ENCODE data around the gene ACOT7.

- no peak for TF ChIP-seq POLR2AphosphoS5 (IDR thresholded peaks at IDR 0.05; ENCODE audit: low read depth, low read length)
- no peak for TF ChIP-seq TAF1 (IDR thresholded peaks at IDR 0.05; ENCODE audit: low read depth, low read length)
Observed at GRCh38 chr1:6261615-6261995, 132.0 kb downstream of the ACOT7 start.

Measured in GM12891 (cell line).